ENCODE measurements around the gene CMKLR1. TPM values are rescaled to one million over a fixed set of nuclear protein-coding genes. Genes with fewer than 3 reads are reported as not detected.

The CMKLR1 gene
- total RNA-seq, 1 experiment from 2014 or later = 0.12 TPM

DNA sequence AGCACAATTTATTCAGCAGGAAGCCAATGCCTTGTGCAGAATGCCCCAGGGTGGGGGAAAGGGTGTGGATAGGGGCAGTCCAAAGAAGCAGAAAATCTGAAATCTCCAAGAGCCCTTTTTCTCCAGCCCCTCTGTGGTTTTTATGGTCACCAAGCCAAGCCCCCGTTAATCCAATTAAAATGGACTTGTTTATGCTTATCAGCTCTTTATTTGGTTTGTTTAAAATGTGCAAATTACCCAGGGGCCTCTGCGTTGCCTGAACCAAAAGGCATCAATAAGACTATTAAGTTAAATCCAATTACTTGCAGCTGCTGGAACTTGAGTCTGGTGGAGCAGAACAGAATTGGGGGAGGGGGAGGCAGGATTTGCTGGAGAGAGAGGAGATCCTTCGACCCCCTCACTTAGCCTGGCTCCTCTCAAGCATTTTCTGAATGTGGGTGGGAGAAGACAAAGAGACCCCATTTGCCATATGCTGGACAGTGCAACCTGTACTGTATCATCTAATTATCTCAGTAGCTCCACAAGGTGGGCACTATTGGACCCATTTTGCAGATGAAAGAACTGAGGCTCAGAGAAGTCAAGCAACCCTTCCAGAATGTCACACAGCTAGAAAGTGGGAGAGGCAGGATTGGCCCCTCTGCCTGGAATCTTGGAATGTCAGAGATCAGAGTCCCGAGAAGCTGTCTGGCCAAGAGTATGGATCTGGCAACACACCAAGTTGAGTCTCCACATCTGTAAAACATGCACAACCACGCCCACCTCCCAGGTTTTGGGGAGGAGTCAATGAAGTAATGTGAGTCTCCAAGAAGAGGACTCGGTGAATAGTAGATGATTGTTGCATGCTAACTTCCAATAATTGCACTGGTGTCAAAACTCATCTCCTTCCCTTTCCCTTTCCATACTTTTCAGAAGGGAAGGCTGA is 66.9 kb downstream of the CMKLR1 start:
- no peaks in the 10 kb centered on the region for H3K36me3 Mint-ChIP-seq (ENCODE audit: insufficient read depth, unreplicated experiment)
- no peaks in the 10 kb centered on the region for H3K9me3 Mint-ChIP-seq (ENCODE audit: unreplicated experiment)
- ChIA-PET POLR2A (no interaction called here), CTCF (no interaction called here)
- no peak for TF ChIP-seq CTCF (IDR thresholded peaks at IDR 0.05; ENCODE audit: unreplicated experiment)
- intact Hi-C loops (cut with micrococcal nuclease) = no loop called here
- H3K4me1 Mint-ChIP-seq (ENCODE audit: insufficient read depth, unreplicated experiment) = no peaks in the 10 kb centered on the region
- no peak overlapping the region for H3K27ac Mint-ChIP-seq (ENCODE audit: low read depth, unreplicated experiment)
- DNase-seq (ENCODE audit: unreplicated experiment) = peak; percentile 24
- H3K4me3 Mint-ChIP-seq (ENCODE audit: unreplicated experiment) = no peak overlapping the region
- H3K27me3 Mint-ChIP-seq (ENCODE audit: insufficient read depth, unreplicated experiment) = no peaks in the 10 kb centered on the region
- BruUV-seq (replicated peaks) = no TSS peak

DNA sequence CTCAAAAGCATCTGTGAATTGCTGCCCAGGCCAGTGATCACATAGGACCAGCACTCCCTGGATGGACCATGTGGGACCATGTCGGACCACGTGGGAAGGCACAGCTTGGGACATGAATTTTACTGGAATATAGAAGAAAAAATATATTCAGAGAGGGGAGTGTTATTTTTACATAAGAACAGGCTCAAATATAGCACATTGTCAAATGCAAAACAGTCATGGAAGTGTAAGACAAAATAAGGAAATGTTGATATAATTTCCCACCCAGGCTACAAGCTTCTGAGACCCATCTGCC is 68.3 kb downstream of the CMKLR1 start:
- ChIA-PET CTCF (interaction anchor here (0.5 kb wide), 1 partner anchor 764 kb away, joined by 3 read pairs; no protein-coding TSS in a partner anchor), POLR2A (interaction anchor here (0.7 kb wide), 1 partner anchor 802 kb away, joined by 3 read pairs; no protein-coding TSS in a partner anchor)
- no peak for DNase-seq (ENCODE audit: unreplicated experiment)
- Mint-ChIP-seq H3K4me3 (ENCODE audit: unreplicated experiment) (no peak overlapping the region), H3K4me1 (ENCODE audit: insufficient read depth, unreplicated experiment) (no peaks in the 10 kb centered on the region), H3K36me3 (ENCODE audit: insufficient read depth, unreplicated experiment) (no peaks in the 10 kb centered on the region), H3K9me3 (ENCODE audit: unreplicated experiment) (no peaks in the 10 kb centered on the region), H3K27ac (ENCODE audit: low read depth, unreplicated experiment) (no peak overlapping the region), H3K27me3 (ENCODE audit: insufficient read depth, unreplicated experiment) (no peaks in the 10 kb centered on the region)
- BruUV-seq (replicated peaks) = no TSS peak
- TF ChIP-seq CTCF (IDR thresholded peaks at IDR 0.05; ENCODE audit: unreplicated experiment) = no peak
- intact Hi-C loops (cut with micrococcal nuclease) = no loop called here

DNA sequence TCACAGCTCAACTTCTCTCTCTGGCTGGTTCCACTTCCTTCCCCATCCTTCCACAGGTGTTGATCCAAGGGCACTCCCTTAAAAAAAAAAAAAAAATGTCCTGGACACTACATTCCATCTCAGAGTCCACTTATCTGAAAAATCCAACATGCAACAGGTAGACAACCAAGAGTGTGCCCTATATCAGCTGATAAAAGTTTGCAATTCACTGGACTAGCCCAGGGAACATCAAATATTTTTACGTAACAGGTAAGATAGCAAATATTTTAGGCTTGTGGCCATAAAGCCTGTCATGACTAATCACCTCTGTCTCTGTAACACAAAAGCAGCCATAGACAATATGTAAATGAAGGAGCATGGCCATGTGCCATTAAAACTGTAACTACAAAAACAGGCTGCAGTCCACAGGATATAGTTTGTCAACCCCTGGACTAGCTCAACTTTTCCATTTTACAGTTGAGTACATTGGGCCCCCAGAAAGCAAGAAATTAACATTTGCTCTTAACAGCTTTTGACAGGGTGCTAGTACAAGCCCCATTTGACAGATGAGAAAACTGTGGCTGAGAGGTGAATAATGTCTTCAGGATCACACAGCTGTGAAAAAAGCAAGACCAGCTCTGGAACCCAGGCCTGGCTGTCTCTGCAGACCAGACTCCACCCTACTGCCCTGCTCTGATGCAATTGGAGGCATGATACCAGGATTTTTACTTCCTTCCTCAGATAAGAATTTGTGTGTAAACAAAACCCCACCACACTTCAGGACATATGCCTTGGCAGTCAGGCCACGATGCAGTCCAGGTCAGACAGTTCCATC is 68.9 kb downstream of the CMKLR1 start:
- Mint-ChIP-seq H3K9me3 (ENCODE audit: unreplicated experiment) (no peaks in the 10 kb centered on the region), H3K27ac (ENCODE audit: low read depth, unreplicated experiment) (no peak overlapping the region), H3K36me3 (ENCODE audit: insufficient read depth, unreplicated experiment) (no peaks in the 10 kb centered on the region), H3K4me1 (ENCODE audit: insufficient read depth, unreplicated experiment) (no peaks in the 10 kb centered on the region), H3K27me3 (ENCODE audit: insufficient read depth, unreplicated experiment) (no peaks in the 10 kb centered on the region), H3K4me3 (ENCODE audit: unreplicated experiment) (no peak overlapping the region)
- BruUV-seq (replicated peaks) = no TSS peak
- no peak for TF ChIP-seq CTCF (IDR thresholded peaks at IDR 0.05; ENCODE audit: unreplicated experiment)
- POLR2A ChIA-PET = no interaction called here
- intact Hi-C loops (cut with micrococcal nuclease) = no loop called here
- peak; percentile 50 for DNase-seq (ENCODE audit: unreplicated experiment)
- CTCF ChIA-PET = interaction anchor here (0.5 to 0.6 kb wide), 3 partner anchors 23 to 764 kb away, joined by 3 to 4 read pairs (median 3); no protein-coding TSS in a partner anchor

DNA sequence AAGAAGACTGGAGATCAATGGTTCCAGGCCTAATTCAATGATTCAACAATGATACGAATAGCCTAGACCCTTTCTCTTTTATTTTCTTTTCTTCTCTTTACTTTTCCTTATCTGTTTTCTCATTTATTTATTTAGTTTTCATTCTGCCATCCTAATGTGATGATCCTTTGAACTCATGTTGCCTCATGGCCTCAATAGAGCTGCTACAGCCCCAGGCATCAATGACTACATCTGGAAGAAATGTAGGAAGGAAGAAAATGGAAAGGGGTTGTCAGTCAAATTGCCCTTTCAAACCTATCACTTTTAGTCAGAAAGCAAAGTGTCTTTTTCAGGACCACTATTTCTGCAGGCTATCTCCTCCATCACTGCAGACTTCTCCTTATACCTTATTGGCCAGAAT is 69.9 kb downstream of the CMKLR1 start:
- H3K27ac Mint-ChIP-seq (ENCODE audit: low read depth, unreplicated experiment) = no peak overlapping the region
- intact Hi-C loops (cut with micrococcal nuclease) = no loop called here
- no peaks in the 10 kb centered on the region for H3K4me1 Mint-ChIP-seq (ENCODE audit: insufficient read depth, unreplicated experiment)
- H3K36me3 Mint-ChIP-seq (ENCODE audit: insufficient read depth, unreplicated experiment) = no peaks in the 10 kb centered on the region
- no peaks in the 10 kb centered on the region for H3K27me3 Mint-ChIP-seq (ENCODE audit: insufficient read depth, unreplicated experiment)
- no TSS peak for BruUV-seq (replicated peaks)
- TF ChIP-seq CTCF (IDR thresholded peaks at IDR 0.05; ENCODE audit: unreplicated experiment) = no peak
- H3K9me3 Mint-ChIP-seq (ENCODE audit: unreplicated experiment) = no peaks in the 10 kb centered on the region
- H3K4me3 Mint-ChIP-seq (ENCODE audit: unreplicated experiment) = no peak overlapping the region
- ChIA-PET POLR2A (no interaction called here), CTCF (interaction anchor here (0.6 kb wide), 1 partner anchor 98 kb away, joined by 3 read pairs; no protein-coding TSS in a partner anchor)
- DNase-seq (ENCODE audit: unreplicated experiment) = no peak
